Heart left ventricle (tissue), 16 donors: ENCODE measurements around the gene TIGD4. TPM values are rescaled to one million over a fixed set of nuclear protein-coding genes. Genes with fewer than 3 reads are reported as not detected.

ENCODE experiments used
- ATAC-seq, 4 donors: fragments of 200-7000 bp; cut with Tn5 transposase; one replicate each; pipeline ENCODE4 v1.9.1; 2020 to 2022; ENCODE audit warnings: moderate library complexity in 4 of 4, mild to moderate bottlenecking in 3 of 4, moderate number of reproducible peaks in 1 of 4
- DNase-seq, 5 donors: peaks; one replicate each; pipeline ENCODE4 v3.0.0-alpha.2; 2020
- H3K27ac ChIP-seq, 12 donors: fragments of 200-600 bp; sonication (generic) in 4 of 12; one replicate each; pipeline versions ENCODE4 v1.5.0 to v1.8.0; 2016 to 2022; ENCODE audit warnings: mild to moderate bottlenecking in 2 of 12
- H3K27me3 ChIP-seq, 9 donors: fragments of 200-600 bp; sonication (generic) in 2 of 9; one replicate each; pipeline versions ENCODE4 v1.5.1 to v1.8.0; 2016 to 2022; ENCODE audit warnings: mild to moderate bottlenecking in 3 of 9
- H3K36me3 ChIP-seq, 9 donors: fragments of 200-600 bp; sonication (generic) in 2 of 9; one replicate each; pipeline versions ENCODE4 v1.5.0 to v1.8.0; 2018 to 2022; ENCODE audit warnings: mild to moderate bottlenecking in 2 of 9
- H3K4me1 ChIP-seq, 12 donors: fragments of 200-600 bp; sonication (generic) in 4 of 12; one replicate each; pipeline versions ENCODE4 v1.5.0 to v1.8.0; 2016 to 2022; ENCODE audit warnings: mild to moderate bottlenecking in 3 of 12
- H3K4me3 ChIP-seq, 12 donors: fragments of 200-600 bp; sonication (generic) in 4 of 12; one replicate each; pipeline versions ENCODE4 v1.5.0 to v1.8.0; 2017 to 2022; ENCODE audit warnings: mild to moderate bottlenecking in 9 of 12, moderate library complexity in 4 of 12
- H3K9me3 ChIP-seq, 12 donors: fragments of 200-600 bp; sonication (generic) in 4 of 12; one replicate each; pipeline versions ENCODE4 v1.5.0 to v1.8.0; 2016 to 2022; ENCODE audit warnings: mild to moderate bottlenecking in 1 of 12
- CTCF ChIP-seq, 12 donors: fragments of 200-600 bp; sonication (generic) in 4 of 12; IDR thresholded peaks; one replicate each; pipeline versions ENCODE4 v1.5.0 to v1.8.0; 2018 to 2022; ENCODE audit warnings: antibody characterized with exemption in 12 of 12, mild to moderate bottlenecking in 5 of 12
- POLR2A ChIP-seq, 2 donors: fragments of 450-650 bp; IDR thresholded peaks; one replicate each; pipeline ENCODE4 v1.6.1; 2017; ENCODE audit warnings: antibody characterized with exemption in 2 of 2, mild to moderate bottlenecking in 2 of 2, moderate library complexity in 2 of 2
- WGBS, 4 donors: extraction: QIAGEN DNeasy Blood & Tissue Kit in 2 of 4; methylation state at CpG; one replicate each; pipeline versions ENCODE4 v1.1.5 to v1.1.7; 2013 to 2018; 5-methylcytosine and 5-hydroxymethylcytosine counted together
- intact Hi-C, 10 donors: fragments of 100-400 bp; cut with DNase I; formaldehyde crosslinking; loops; one replicate each; pipeline versions ENCODE4 v1.11.1 to v1.14.2; 2022
- polyA plus RNA-seq, 2 donors: library from polyadenylated mRNA; stranded (reverse); fragments of 200-250 nt; gene quantifications; one replicate each; pipeline ENCODE4 v1.2.3, GENCODE V29; 2013
- total RNA-seq, 9 donors: library from RNA; depleted of rRNA in 2 of 9; stranded (reverse); fragments of >200 nt in 2 of 9; fragmentation: NEBNext Ultra II Directional in 3 of 9; extraction: Animal tissue kit (Norgen Biotek cat#: 25700) in 3 of 9; gene quantifications; one replicate each; pipeline versions ENCODE4 v1.1.0 to v1.2.4, GENCODE V29; 2016 to 2023
- donor health status: ischemic (EF 13 %, LVEDD 7.1; RV severe dilation, severe dysfunction).
- donor health status: healthy with polysubstance abuse.
- donor health status: DM: no; HTN: yes; CAD: no.
- donor health status: DM: no; HTN: no; CAD: no.
- donor health status: ischemic (EF 25% LVEDD 6.9; RV normal size, moderate dysfunction).
- donor health status: ischemic (EF 25% LVEDD 5.7; RV mildly dilated, moderate dysfunction).
- donor health status: healthy.
- donor health status: DM: yes; HTN: yes; CAD: no.
- donor health status: ischemic (EF 35%, LVEDD 5.7; RV mildly dilated, moderate dysfunction).
- donor health status: nonischemic (EF 11% LVEDD 7.7; RV severe dilation, severe dysfunction).
- donor health status: DM: yes; HTN: yes; CAD: no.
- donor health status: PGD.
- donor health status: ischemic (EF 29% LVEDD 5.4; RV normal size, mild dysfunction).
- donor health status: nonischemic (EF 23%, LVEDD 6.1; RV moderate dilation, normal function).

TIGD4 gene
- total and polyA plus RNA-seq, 11 donors: 0.15 to 0.50 (median 0.32) TPM; not detected in 1

- Histone ChIP-seq H3K27me3 (no peaks in the 10 kb centered on the region), H3K9me3 (no peaks in the 10 kb centered on the region), H3K4me1 (peaks cover 0 to 27% (median 20%) of the 10 kb centered on the region in 12 donors), H3K4me3 (no peak overlapping the region), H3K27ac (no peak overlapping the region), H3K36me3 (no peaks in the 10 kb centered on the region)
- 78 to 96% (median 93%) methylated on average over 1 of the region's 1 CpG for WGBS, 4 donors
- TF ChIP-seq POLR2A (IDR thresholded peaks at IDR 0.05): no peak
- TF ChIP-seq CTCF (IDR thresholded peaks at IDR 0.05): no peak
- ATAC-seq: no peak
- no peak for DNase-seq
- intact Hi-C loops: no loop called here
These were observed 2.0 kb downstream of the TIGD4 start for GRCh38 chr4:152777488-152777887.

- Histone ChIP-seq H3K4me3 (no peak overlapping the region), H3K4me1 (peaks cover 0 to 18% (median 14%) of the 10 kb centered on the region in 12 donors), H3K27ac (no peak overlapping the region), H3K36me3 (no peaks in the 10 kb centered on the region), H3K9me3 (no peaks in the 10 kb centered on the region), H3K27me3 (no peaks in the 10 kb centered on the region)
- ATAC-seq: no peak
- TF ChIP-seq POLR2A (IDR thresholded peaks at IDR 0.05) (no peak), CTCF (IDR thresholded peaks at IDR 0.05) (no peak)
- intact Hi-C loops: no loop called here
- no peak for DNase-seq
These were observed 3.2 kb downstream of the TIGD4 start for GRCh38 chr4:152776352-152776751.

- 57 to 77% (median 63%) methylated on average over 1 of the region's 1 CpG for WGBS, 4 donors
- no peaks in the 10 kb centered on the region for H3K36me3 ChIP-seq
- no peak overlapping the region for H3K4me3 ChIP-seq
- H3K9me3 ChIP-seq: no peaks in the 10 kb centered on the region
- peaks cover 0 to 7% (median 5%) of the 10 kb centered on the region in 12 donors for H3K4me1 ChIP-seq
- no peak overlapping the region for H3K27ac ChIP-seq
- DNase-seq (no peak), ATAC-seq (no peak)
- no peaks in the 10 kb centered on the region for H3K27me3 ChIP-seq
- no peak for TF ChIP-seq CTCF (IDR thresholded peaks at IDR 0.05)
- no peak for TF ChIP-seq POLR2A (IDR thresholded peaks at IDR 0.05)
- intact Hi-C loops: no loop called here
These were observed 5.6 kb downstream of the TIGD4 start for GRCh38 chr4:152773953-152774352.

GRCh38 chr4:152773339-152773738 is 6.2 kb downstream of the TIGD4 start:
- intact Hi-C loops: no loop called here
- H3K9me3 ChIP-seq: no peaks in the 10 kb centered on the region
- ATAC-seq (no peak), DNase-seq (no peak)
- 93 to 96% (median 94%) methylated on average over 2 of the region's 2 CpGs for WGBS, 4 donors
- H3K36me3 ChIP-seq: no peaks in the 10 kb centered on the region
- H3K4me3 ChIP-seq: no peak overlapping the region
- no peaks in the 10 kb centered on the region for H3K27me3 ChIP-seq
- peaks cover 0 to 1% (median 0%) of the 10 kb centered on the region in 12 donors for H3K4me1 ChIP-seq
- no peak overlapping the region for H3K27ac ChIP-seq
- no peak for TF ChIP-seq CTCF (IDR thresholded peaks at IDR 0.05)
- TF ChIP-seq POLR2A (IDR thresholded peaks at IDR 0.05): no peak
